Aorta (tissue), 5 donors: ENCODE results near the gene NR6A1. TPM values are rescaled to one million over a fixed set of nuclear protein-coding genes. Genes with fewer than 3 reads are reported as not detected.

Experiments used
- ATAC-seq: fragments of 200-7000 bp; cut with Tn5 transposase; one replicate; pipeline ENCODE4 v1.9.1; 2022; ENCODE audit warnings: moderate library complexity; ENCODE audit not compliant: low FRiP score
- DNase-seq, 2 donors: peaks; one replicate each; pipeline ENCODE4 v3.0.0-alpha.2; 2020
- H3K27ac ChIP-seq, 2 donors: one replicate each; pipeline ENCODE4 v1.5.1; 2013; ENCODE audit warnings: low read length in 2 of 2, mild to moderate bottlenecking in 2 of 2, moderate library complexity in 2 of 2, control low read depth in 1 of 2, inconsistent platforms in 1 of 2, low read depth in 1 of 2
- H3K27me3 ChIP-seq, 2 donors: one replicate each; pipeline ENCODE4 v1.6.1; 2013; ENCODE audit warnings: control low read depth in 1 of 2, low read length in 1 of 2, mild to moderate bottlenecking in 1 of 2, moderate library complexity in 1 of 2; ENCODE audit not compliant: insufficient read depth in 2 of 2, control insufficient read depth in 1 of 2
- H3K36me3 ChIP-seq, 2 donors: one replicate each; pipeline ENCODE4 v1.6.1; 2013; ENCODE audit warnings: control low read depth in 1 of 2, low read length in 1 of 2, mild to moderate bottlenecking in 1 of 2; ENCODE audit not compliant: insufficient read depth in 2 of 2, control insufficient read depth in 1 of 2
- H3K4me1 ChIP-seq, 2 donors: one replicate each; pipeline ENCODE4 v1.6.1; 2013; ENCODE audit warnings: low read length in 2 of 2, control low read depth in 1 of 2, mild to moderate bottlenecking in 1 of 2, moderate library complexity in 1 of 2; ENCODE audit not compliant: insufficient read depth in 2 of 2, control insufficient read depth in 1 of 2
- H3K4me3 ChIP-seq, 2 donors: one replicate each; pipeline ENCODE4 v1.5.1; 2013; ENCODE audit warnings: low read length in 2 of 2, control low read depth in 1 of 2, mild to moderate bottlenecking in 1 of 2
- H3K9me3 ChIP-seq: one replicate; pipeline ENCODE4 v1.6.1; 2013; ENCODE audit warnings: mild to moderate bottlenecking, low read length; ENCODE audit not compliant: control insufficient read depth
- WGBS, 2 donors: extraction: QIAGEN DNeasy Blood & Tissue Kit; methylation state at CpG; one replicate each; pipeline ENCODE4 v1.1.7; 2013; 5-methylcytosine and 5-hydroxymethylcytosine counted together
- intact Hi-C, 2 donors: fragments of 100-400 bp; cut with DNase I; formaldehyde crosslinking; loops; one replicate each; pipeline versions ENCODE4 v1.14.2 to v1.15.0; 2022
- long read RNA-seq, 2 donors: library from polyadenylated mRNA; unstranded; transcript quantifications; one replicate each; pipeline ENCODE4 v2.0.0, GENCODE V29; 2020 to 2021
- polyA plus RNA-seq, 2 donors: library from polyadenylated mRNA; stranded (reverse); fragments of 200-250 nt; gene quantifications; one replicate each; pipeline ENCODE4 v1.2.3, GENCODE V29; 2013
- total RNA-seq, 2 donors: library from RNA; stranded (reverse); fragmentation: NEBNext Ultra II Directional; extraction: Animal tissue kit (Norgen Biotek cat#: 25700); gene quantifications; one replicate each; pipeline ENCODE4 v1.2.1, GENCODE V29; 2021
- donor health status: healthy with polysubstance abuse.
- donor health status: Bipolar disorder and iron deficiency.
- donor health status: DM: no; HTN: no; CAD: no.
- donor health status: DM: no; HTN: no; CAD: no.
- donor health status: DM: yes; HTN: yes; CAD: no.

The NR6A1 gene
- total RNA-seq (1 to 10 TPM in 1 of 2 donors, under 1 TPM in 1; 0.42 to 1.6 TPM), polyA plus RNA-seq (under 1 TPM; 0.26 to 0.50 TPM)
- long read RNA-seq, donor 1, partial matches to known transcripts = 0 of 2 reads
- long read RNA-seq, donor 1, other reads (novel, unspliced or antisense) = 2 of 2 reads
- long read RNA-seq, donor 2, partial matches to known transcripts = 0 of 8 reads
- long read RNA-seq, donor 2, other reads (novel, unspliced or antisense) = 8 of 8 reads

DNA sequence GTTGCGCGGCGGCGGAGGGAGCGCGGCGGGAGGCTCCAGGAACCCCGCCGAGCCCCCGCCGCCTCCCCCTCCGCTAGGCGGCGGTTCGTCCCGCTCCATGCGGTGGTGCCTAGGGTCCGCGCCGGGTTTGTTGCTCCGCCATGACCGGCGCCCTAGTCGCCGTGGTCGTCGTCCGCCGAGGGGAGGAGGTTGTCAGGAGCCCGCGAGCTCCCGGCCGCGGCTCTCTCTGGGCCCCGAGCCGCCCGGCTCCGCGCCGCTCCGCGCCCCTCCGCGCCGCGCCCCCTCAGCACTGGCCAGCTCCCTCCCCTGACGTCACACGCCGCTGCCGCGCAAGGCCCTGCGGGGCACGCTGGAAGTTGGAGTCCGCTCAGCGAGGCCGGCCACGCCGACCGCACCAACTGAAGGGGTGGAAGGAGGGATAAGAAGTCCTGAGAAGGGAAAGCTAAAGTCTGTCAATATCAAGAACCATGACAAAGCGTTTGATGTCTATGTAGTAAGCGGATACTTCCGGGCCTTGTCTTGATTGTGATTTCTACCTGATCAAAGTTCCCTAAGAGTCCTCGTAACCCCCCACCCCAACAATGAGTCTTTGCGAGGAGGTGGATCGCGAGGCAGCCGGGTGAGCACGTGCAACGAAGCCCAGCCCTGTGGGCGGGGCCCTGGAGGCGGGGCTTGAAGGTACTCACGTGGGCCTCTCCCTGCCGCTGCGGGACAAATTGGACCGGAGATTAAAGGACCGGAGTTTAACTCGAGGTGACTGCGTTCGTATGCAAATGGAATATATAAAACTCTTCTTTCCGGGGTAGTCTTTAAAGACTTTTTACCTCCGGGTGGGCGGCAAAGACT is at the start of gene NR6A1:
Gene NR6A1 (minus strand): TSS at position 291 of the 846 bp plus-strand sequence.
- no peaks in the 10 kb centered on the region for H3K4me1 ChIP-seq
- H3K27ac ChIP-seq = no peak within 1 kb of the TSS

DNA sequence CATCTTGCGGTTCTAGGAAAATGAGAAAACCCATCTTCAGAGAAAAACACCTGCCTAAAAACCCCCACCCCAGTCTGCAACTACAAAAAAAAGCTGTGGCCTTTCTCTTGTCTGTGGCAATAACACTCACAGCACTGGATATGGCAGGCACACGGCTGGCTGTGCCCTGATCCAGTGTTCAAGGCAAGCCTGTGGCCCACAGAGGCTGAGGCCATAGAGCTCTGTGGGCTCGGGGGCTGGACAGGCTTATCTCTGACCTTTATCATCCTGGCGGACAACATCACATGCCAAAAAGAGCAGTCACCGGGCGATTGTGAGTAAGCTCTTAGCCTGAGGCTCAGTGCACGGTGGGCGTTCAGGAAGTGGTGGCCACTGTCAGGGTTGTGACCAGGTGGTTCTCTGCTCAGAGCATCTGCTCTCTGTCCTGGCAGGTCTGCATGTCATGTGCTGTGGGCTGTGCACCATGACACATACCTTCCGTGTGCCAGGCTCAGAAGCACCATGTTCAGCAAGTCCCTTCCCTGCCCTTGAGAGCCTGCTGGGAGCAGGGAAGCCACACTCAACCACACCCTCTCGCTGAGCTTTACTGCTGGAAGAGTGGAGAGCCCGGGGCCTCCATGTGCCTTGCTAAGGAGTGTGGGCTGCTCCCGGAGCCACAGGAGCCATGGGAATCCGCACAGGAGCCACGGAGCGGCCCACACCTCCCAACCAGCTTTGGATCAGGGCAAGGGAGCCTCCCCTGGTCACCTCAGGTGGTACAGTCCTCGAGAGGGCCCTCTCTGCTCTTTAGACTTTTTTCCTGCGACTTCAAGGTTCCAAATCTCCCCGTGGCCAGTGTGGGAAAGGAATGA is 47.5 kb upstream of the NR6A1 start:
- intact Hi-C loops = no loop called here
- Histone ChIP-seq H3K4me1 (no peaks in the 10 kb centered on the region), H3K4me3 (no peak overlapping the region), H3K9me3 (no peaks in the 10 kb centered on the region), H3K36me3 (no peaks in the 10 kb centered on the region), H3K27ac (no peak overlapping the region), H3K27me3 (no peaks in the 10 kb centered on the region)
- DNase-seq (peak in 1 of 2 donors; percentile 33), ATAC-seq (peak; percentile 40)
- 45 to 51% methylated on average over 18 of the region's 18 CpGs for WGBS, 2 donors

More for the DNA sequence above, at the start of gene NR6A1:
- Histone ChIP-seq H3K4me3 (peak within 1 kb of the TSS; percentile 64 to 73), H3K9me3 (no peaks in the 10 kb centered on the region), H3K27me3 (no peaks in the 10 kb centered on the region), H3K36me3 (no peaks in the 10 kb centered on the region)
- peak; percentile 97 for ATAC-seq
- WGBS, 2 donors = 0 to 1% methylated on average over 55 to 82 of the region's 82 CpGs
- DNase-seq = peak; percentile 97 to 98
- intact Hi-C loops = loop anchor here (5.0 kb wide), 3 partner anchors 371 to 976 kb away; partner anchors contain the start of genes PBX3 (in 1 of the 2) and SCAI (in 1 of the 2)

DNA sequence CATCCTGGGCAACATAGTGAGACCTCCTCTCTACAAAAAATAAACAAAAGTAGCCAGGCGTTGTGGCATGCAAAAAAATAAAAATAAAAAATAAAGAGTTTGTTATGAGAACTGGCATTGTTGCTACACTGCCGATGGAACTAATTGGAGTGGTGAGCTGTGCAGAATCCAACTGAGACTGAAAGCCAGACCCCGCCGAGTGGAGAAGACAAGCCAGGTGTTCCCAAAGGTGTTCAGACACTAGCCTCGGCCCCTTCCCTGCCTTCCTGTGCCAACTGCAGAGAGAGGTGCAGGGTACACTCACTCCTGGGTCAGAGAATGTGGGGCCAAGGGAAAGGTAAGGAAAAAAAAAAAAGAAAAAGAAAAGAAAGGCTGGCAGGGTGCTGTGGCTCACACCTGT is 44.5 kb upstream of the NR6A1 start:
- intact Hi-C loops = no loop called here
- whole genome bisulfite sequencing, 2 donors = 88 to 91% methylated on average over 5 of the region's 5 CpGs
- Histone ChIP-seq H3K4me3 (no peak overlapping the region), H3K4me1 (no peaks in the 10 kb centered on the region), H3K9me3 (no peaks in the 10 kb centered on the region), H3K27me3 (no peaks in the 10 kb centered on the region), H3K36me3 (no peaks in the 10 kb centered on the region), H3K27ac (no peak overlapping the region)
- ATAC-seq (no peak), DNase-seq (peak in 1 of 2 donors; percentile 24)

DNA sequence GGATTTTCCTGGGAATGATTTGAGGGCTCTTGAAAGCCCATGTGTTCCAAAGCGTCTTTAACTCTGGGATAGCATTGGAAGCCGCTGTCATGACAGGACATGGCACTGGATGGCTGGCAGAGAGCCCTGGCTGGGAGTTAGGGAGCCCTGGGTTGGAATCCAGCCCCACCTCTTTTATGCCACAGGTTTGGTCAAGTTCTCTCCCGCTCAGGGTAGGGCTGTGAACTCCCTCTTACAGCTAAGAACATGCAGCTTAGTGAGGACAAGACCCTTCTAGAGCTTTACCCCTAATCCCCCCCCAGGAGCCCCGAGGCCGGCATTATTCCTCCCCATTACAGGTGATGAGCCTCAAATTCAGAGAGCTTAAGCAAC is 43.0 kb upstream of the NR6A1 start:
- no peaks in the 10 kb centered on the region for H3K9me3 ChIP-seq
- WGBS, 2 donors = 81 to 87% methylated on average over 5 of the region's 5 CpGs
- H3K27me3 ChIP-seq = no peaks in the 10 kb centered on the region
- H3K4me1 ChIP-seq = no peaks in the 10 kb centered on the region
- no peaks in the 10 kb centered on the region for H3K36me3 ChIP-seq
- intact Hi-C loops = no loop called here
- no peak overlapping the region for H3K4me3 ChIP-seq
- H3K27ac ChIP-seq = no peak overlapping the region
- DNase-seq (peak in 1 of 2 donors; percentile 18), ATAC-seq (no peak)

DNA sequence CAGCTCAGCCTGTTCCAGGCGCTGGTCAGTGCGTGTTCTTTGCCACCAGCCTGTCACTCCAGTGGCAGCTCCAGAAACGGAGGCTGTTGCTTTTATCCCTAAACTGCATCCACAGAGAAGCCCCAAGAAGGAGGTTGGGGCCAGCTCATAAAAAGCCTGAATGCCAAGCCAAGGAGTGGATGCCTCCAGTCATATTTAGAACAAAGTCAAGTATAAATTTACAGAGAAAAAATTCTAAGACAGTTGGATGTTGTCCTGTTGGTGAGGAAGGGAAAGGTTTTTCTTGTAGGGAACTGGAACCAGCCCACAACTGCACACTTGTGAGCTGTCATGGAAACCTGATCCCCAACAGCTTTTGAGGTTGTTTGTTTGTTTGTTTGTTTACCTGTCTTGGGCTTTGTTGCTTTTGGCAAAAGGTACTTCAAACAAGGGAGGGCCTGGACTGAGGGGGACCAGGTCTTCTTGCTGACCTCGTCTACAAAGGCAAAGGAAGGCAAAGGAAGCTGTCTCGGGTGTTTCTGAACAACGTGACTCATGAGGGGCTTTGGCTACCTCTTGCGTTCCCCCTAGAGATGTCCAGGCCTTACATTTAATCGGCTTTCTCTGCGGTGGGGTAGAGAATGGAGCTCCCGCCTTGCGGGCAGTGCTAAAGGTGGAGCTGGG is 42.5 kb upstream of the NR6A1 start:
- H3K27ac ChIP-seq = no peak overlapping the region
- H3K9me3 ChIP-seq = no peaks in the 10 kb centered on the region
- 75 to 81% methylated on average over 11 of the region's 11 CpGs for WGBS, 2 donors
- H3K4me3 ChIP-seq = no peak overlapping the region
- peak in 1 of 2 donors; percentile 17 for DNase-seq
- intact Hi-C loops = no loop called here
- no peaks in the 10 kb centered on the region for H3K4me1 ChIP-seq
- ATAC-seq = no peak
- H3K27me3 ChIP-seq = no peaks in the 10 kb centered on the region
- H3K36me3 ChIP-seq = no peaks in the 10 kb centered on the region

DNA sequence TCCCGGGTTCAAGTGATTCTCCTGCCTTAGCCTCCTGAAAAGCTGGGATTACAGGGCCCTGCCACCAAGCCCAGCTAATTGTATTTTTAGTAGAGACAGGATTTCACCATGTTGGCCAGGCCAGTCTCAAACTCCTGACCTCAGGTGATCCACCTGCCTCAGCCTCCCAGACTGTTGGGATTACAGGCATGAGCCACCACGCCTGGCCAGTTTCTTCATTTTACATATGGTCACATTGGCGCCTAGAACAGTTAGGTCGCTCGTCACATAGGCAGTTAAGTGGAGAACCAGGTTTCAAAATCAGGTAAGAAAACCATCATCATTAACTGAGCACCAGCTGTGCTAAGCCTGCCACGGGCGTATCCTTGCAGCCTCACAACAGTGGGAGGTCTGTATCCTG is 41.9 kb upstream of the NR6A1 start:
- Histone ChIP-seq H3K9me3 (no peaks in the 10 kb centered on the region), H3K4me1 (no peaks in the 10 kb centered on the region), H3K36me3 (no peaks in the 10 kb centered on the region), H3K27me3 (no peaks in the 10 kb centered on the region), H3K4me3 (no peak overlapping the region), H3K27ac (no peak overlapping the region)
- no peak for ATAC-seq
- intact Hi-C loops = no loop called here
- DNase-seq = no peak
- WGBS, 2 donors = 94 to 95% methylated on average over 7 of the region's 7 CpGs

DNA sequence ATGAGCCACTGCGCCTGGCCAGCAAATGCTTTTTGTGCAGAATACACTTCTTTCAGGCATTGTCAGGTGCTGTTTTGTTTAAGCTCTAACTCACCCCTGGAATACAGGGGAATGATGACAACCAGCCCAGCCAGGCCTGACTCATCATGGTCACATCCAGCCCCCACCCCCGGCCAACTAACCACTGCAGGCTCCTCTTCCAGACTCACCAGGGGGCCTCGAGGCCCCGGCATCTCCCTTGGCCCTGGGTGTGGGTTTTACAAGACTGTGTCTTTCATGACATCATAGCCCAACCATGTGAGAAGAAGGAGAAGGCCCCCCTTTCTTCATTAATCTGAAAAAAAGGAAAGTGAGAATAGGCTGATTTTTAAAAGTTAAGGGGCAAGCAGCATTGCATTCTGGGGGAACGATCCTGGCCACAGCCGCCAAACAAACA is 41.3 kb upstream of the NR6A1 start:
- intact Hi-C loops = no loop called here
- Histone ChIP-seq H3K9me3 (no peaks in the 10 kb centered on the region), H3K4me1 (no peaks in the 10 kb centered on the region), H3K27ac (no peak overlapping the region), H3K27me3 (no peaks in the 10 kb centered on the region), H3K36me3 (no peaks in the 10 kb centered on the region), H3K4me3 (no peak overlapping the region)
- no peak for ATAC-seq
- 65 to 74% methylated on average over 6 of the region's 6 CpGs for WGBS, 2 donors
- DNase-seq = peak; percentile 66 to 83

DNA sequence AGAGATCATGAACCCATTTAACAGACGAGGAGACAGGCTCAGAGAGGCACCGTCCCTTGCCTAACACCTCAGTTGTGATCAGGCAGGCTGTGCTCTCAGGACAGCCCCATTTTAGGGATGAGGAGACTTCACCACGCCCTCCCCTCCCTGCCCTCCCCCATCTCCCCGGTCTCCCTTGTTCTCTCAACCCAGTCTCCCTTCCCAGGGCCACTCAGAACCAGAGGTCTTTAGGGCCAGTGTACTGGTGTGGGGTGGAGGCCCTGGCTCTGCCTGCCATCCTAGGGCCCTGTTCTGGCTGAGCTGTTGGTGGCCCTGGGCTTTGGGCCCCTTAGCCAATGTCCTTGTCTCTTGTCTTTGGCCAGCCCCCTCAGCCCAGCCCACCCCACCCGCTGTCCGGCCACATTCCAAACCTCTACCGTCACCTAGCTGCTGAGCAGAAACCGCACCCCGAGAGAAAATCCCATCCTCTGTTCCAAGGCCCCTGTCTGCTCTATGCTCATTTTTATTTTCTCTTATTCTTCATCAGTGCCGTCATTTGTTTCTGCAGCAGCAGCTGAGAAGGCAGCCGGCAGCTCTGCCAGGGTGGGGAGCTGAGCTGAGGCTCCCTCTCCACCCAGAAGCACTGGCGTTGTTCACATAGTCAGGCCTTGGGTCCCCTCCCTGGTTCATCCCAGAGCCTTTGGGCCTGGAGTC is 39.7 kb upstream of the NR6A1 start:
- intact Hi-C loops = no loop called here
- Histone ChIP-seq H3K27me3 (no peaks in the 10 kb centered on the region), H3K4me3 (no peak overlapping the region), H3K27ac (no peak overlapping the region), H3K9me3 (no peaks in the 10 kb centered on the region), H3K4me1 (no peaks in the 10 kb centered on the region), H3K36me3 (no peaks in the 10 kb centered on the region)
- DNase-seq = no peak
- ATAC-seq = no peak
- WGBS, 2 donors = 55 to 57% methylated on average over 12 of the region's 12 CpGs
